Uterus (tissue), 2 donors: ENCODE data around the gene GPR171.

Experiments
- POLR2A ChIP-seq, 2 donors: fragments of 450-650 bp; IDR thresholded peaks; one replicate each; pipeline ENCODE4 v1.6.1; 2016; ENCODE audit warnings: antibody characterized with exemption in 2 of 2, mild to moderate bottlenecking in 1 of 2, moderate library complexity in 1 of 2
- TF ChIP-seq, protein P1 (sequence below), 4 experiments: fragments of 200-600 bp in 2 of 4; fragments of 450-650 bp in 2 of 4; sonication (generic) in 2 of 4; IDR thresholded peaks; one replicate each; pipeline ENCODE4 v1.5.1; 2016 to 2019; ENCODE audit warnings: antibody characterized with exemption in 4 of 4, mild to moderate bottlenecking in 2 of 4, moderate library complexity in 1 of 4

DNA sequence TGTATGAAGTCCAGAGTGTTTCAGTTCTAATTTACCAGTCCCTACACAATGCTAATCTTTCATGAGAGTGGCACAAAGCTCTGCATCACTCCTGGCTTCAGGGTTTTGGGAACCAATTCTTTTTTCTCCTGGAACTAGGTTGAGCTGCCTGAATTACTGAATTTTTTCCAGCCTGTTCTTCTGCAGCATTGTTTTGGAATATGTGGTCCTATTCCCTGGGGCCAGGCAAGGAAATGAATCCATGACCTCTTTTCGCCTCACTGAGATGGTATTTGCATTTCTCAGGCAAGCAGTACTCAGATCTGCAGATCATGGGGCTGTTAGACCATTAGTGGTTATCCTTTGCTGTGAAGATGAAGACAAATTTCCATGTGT lies 25.6 kb upstream of the GPR171 start:
- TF ChIP-seq, protein P1, sequence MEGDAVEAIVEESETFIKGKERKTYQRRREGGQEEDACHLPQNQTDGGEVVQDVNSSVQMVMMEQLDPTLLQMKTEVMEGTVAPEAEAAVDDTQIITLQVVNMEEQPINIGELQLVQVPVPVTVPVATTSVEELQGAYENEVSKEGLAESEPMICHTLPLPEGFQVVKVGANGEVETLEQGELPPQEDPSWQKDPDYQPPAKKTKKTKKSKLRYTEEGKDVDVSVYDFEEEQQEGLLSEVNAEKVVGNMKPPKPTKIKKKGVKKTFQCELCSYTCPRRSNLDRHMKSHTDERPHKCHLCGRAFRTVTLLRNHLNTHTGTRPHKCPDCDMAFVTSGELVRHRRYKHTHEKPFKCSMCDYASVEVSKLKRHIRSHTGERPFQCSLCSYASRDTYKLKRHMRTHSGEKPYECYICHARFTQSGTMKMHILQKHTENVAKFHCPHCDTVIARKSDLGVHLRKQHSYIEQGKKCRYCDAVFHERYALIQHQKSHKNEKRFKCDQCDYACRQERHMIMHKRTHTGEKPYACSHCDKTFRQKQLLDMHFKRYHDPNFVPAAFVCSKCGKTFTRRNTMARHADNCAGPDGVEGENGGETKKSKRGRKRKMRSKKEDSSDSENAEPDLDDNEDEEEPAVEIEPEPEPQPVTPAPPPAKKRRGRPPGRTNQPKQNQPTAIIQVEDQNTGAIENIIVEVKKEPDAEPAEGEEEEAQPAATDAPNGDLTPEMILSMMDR (IDR thresholded peaks at IDR 0.05), result no peak
- TF ChIP-seq POLR2A (IDR thresholded peaks at IDR 0.05), result no peak
